ENCODE results near the gene NHS.

Gene NHS

DNA sequence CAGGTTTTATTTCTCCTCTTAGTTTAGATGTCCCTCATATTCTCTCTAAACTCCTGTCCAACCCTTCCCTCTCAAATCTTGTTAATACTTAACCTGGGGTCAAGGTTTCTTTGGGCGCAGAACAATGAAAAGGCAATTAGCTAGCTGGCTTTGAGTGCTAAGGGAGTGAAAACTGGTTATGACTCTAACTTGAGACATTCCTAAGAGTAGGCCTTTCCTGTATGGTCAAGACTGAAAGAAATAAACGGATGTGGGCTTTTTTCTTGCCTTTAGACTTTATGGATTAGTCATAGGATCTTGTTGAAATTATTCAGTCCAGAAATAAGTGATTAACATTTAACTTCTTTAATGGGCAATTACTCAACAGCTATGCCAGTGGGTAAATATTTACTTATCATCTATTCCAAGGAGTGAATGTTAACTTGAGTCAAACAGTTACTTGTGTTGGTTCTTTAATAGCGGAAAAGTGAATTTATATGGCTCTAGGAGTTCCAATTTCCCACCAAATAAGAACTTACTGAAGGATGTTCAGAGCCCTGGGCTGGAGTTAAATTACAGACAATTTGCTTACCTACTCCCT lies 220.5 kb downstream of the NHS start:
- no peak for DNase-seq

DNA sequence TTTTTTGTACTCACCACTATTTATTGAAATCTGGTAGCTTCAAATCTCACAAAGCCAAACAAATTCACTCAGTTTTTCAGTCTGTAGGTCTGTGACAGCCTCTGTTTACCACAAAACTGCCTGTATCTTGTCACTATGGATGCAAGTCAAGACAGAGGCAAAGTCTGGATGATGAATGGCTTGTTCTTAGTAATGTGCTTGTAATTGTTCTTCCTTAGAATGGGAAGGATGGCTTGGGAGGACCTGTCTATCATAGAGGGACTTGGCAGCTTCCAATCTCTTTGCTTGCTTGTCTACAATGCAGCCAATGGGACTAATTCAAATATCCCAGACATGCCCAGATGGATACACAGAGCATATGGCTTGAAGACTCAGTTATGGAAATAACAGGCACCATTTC lies 221.1 kb downstream of the NHS start:
- DNase-seq: no peak

DNA sequence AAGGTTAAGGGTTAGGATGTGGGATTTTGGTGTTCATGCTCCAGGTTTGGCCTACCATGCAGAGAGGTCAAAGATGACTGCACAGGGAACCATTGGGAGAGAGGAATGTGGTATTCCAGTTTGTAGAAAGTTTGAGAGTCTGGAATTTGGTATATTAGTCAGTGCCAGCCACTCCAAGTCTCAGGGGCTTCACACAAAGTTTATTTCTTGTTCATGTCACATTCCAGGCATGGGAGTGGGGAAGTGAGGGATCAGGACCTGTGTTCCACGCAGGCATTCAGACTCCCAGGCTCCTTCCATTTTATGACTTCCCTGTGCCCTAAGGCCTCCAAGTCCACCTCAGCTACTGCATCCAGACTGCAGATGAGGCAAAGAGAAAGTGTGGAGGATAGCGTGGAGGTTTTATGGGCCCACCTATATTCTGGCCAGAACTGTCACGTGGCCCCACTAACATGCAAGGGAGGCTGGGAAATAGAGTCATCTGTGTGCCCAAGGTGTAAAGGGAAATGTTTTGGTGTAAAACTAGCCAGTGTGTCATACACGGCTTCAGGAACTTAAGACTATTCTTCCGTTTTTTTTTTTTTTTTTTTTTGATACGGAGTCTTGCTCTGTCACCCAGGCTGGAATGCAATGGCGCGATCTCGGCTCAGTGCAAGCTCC lies 221.7 kb downstream of the NHS start:
- DNase-seq: no peak

DNA sequence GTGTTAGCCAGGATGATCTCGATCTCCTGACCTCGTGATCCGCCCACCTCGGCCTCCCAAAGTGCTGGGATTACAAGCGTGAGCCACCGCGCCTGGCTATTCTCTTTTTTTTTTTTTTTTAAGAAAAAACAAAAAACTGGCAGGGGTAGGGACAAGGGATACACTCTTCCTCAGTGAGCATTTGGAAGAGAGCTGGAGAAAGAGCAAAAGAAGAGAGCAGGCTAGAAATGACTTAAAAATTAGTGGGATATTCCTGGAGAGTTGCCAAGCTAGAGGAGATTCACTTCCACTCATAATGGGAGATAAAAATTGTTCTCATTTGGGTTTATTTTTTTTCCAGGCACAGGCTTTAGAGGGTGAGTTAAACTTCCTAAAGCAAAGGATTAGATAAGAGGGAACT lies 222.3 kb downstream of the NHS start:
- no peak for DNase-seq

DNA sequence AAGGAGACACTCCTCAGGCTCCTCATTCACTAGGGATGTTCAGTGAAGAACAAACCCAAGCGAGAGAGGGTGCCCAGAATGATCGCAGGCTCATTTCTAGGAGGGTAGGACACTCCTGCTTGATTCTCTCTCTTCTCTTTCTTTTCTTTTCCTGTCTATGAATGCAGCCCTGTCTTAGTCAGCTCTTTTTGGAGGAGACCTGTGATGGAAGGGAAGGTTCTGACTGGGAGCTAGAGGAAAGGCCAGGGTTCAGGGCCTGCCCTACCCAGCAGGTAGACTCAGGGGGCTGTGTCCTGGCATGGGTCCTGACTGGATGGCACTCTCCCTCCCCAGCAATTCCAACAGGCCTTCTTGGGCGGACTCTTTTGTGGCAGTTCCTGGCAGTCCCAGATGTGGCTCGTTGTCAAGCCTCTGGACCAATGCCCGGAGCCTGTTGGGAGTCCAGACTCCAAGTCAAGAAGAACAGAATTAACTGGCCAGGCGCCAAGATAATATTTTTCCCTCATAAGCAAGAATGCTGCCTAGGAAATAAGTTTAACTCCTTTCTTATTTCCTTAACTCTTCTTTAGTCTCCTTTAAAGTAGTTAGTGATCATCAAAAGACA lies 222.9 kb downstream of the NHS start:
- no peak for DNase-seq

DNA sequence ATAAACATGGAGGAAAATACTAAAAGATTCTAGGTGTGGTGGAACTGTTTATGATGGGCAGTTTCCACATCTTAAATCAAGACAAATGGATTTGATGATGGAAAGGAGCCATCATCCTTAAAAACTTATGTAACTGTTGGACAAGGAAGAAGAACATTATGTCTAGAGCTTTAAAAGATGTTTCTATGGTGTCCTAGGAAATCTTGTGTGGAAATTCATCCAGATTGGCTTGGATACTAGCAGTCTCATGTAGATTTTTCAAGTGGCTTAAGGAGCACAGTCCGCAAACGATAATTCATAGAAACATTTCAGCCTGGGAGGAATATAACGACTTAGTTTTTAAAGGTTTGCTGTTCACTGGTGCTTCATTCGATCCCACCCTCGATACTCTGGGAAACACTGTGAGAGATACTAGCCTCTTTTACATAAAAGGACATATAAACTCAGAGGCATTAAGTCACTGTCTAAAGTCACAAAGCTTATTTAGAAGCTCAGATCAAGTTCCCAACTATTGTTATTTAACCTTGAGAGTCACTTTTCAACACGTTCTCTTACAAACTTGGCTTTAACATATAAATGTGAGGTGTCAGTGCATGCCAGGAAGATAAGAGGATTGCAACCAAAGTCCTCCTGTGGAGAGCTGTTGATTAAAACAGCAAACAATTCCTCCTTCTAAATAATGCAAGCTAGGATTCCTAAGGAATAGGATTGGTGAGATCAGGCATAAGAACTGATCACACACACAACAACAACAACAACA lies 226.6 kb downstream of the NHS start:
- no peak for DNase-seq

DNA sequence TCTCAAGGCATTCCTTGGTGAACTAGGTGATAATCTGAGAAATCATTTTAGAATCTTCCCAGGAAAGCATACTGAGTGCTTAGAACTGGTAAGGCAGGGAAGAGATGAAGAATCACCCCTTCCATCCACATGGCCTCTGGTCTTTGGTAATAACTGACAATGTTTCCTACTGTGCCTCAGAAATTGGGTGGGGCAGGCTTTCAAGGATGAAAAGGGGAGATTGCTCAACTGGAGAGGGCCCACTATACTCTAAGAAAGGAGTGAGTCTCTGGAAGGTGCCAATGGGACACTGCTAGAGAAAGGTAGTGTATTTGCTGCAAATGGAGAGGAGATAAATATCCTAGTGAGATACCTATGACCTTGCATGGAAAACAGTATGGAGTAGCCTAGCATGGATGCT lies 227.2 kb downstream of the NHS start:
- no peak for DNase-seq

DNA sequence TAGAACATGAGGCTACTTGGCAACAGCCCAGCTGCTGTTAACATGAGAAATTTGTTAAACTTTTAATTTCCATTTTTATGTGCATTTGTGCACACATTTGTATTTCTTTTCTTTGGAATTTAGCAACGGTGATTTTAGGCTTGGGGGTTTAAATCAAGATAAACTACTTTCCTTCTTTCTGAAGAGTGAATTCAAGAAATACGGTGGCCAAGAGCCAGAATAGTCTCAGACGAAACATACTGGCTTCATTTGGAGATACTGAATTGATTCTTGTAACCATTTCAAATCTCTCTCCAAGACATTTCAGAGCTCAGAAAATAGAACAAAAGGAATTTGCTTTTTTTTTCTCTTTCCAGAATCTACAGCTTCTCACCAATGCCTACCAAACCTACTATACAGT lies 228.2 kb downstream of the NHS start:
- no peak for DNase-seq

DNA sequence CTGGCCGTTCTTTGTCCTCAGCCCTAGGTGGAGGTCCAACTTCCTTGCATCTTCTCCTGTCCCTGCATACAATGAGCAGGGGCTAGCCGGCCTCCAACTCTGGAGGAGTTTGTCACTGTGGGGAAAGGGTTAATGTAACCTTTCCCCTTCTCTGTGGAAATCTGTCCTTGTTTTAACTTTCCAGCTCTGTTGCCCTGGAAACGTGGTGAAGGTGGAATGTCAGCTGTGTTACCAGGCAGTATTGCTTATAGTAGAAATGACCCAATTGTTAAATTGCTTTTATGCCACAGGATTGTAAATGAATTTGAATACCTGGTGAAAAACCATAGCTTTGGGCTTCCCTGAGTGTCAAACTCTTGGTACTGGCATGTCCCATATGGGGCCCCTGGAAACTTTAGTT lies 230.7 kb downstream of the NHS start:
- DNase-seq: no peak

DNA sequence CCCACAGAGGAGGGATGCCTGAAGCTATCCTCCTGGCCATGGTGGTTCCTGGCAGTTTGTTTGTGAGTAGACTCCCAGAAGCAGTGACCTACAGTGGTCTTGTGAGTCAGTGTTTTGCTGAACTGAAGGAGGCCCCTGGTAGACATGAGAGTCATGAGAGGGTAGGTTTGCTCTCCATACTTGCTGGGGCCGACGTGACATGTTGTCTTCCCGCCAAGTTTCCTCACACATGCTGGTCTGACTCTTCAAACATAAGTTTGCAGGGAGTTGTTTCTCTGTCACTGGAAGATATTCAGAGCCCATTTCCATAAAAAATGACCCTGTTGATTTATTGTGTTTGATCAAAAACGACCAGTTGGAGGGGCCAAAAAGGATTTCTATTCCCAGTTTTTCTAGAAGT lies 231.2 kb downstream of the NHS start:
- no peak for DNase-seq

DNA sequence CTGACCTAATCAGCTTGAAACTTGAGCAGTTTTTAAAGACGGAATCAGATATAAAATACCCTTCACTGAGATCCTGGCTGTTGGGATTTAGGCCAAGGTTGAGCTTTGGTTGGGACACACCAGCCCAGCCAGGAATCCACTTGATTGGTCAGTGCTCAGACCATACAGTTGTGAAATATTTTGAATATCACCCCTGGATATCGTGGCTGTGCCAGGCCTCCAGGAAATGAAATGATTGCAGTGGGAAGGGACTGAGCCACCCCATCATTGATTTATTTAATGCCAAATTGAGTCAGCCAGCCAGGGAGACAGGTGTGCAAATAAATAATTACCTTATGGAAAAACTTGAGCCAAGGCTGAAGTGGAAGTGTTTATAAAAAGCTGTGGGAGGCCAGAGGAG lies 233.9 kb downstream of the NHS start:
- no peak for DNase-seq

DNA sequence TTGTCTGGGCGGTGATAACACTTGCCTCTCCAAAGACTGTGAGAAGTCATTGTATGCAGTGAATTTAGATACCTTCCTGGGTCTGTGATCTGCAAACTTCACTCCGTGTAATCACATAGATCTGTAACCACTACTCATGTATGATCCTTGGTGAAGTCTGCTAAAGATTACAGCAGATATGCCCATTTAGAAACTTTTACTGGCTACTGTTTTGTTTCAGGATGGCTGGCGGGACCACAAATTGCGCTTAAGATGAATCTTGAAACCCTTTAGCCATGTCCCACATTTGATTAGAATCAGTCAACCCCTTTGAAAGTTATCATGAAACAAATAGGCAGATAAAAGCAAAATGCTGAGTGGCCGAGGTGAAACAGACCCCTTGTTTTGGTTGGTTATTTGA lies 235.8 kb downstream of the NHS start:
- DNase-seq: no peak

DNA sequence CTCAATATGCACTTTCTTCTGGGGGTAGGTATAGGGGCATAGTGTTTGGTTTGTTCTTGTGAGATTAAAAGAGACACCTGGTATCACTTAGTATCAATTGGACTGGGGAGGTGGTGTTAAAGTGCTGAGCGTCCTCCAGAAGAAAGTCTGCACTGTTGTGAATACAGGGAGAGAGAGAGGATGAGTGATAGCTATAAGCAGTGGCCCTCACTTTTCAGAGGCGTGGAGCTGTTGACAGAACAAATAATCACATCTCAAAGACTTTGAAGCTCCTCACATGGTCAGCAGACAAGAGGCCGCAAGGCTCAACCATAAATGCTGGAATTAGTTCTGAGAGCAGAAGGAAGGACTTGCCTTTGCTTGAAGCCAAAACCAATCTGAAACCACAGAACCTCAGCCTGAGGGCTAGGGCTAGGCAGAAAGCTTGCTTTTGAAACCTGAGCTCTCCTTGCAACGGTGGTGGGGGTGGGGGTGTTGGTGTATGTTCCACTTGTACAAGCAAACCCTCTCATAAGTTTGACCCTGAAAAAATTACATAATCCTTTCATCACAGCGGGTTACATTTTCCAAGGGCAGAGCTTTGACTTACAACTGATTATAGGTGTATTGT lies 239.1 kb downstream of the NHS start:
- DNase-seq: no peak

DNA sequence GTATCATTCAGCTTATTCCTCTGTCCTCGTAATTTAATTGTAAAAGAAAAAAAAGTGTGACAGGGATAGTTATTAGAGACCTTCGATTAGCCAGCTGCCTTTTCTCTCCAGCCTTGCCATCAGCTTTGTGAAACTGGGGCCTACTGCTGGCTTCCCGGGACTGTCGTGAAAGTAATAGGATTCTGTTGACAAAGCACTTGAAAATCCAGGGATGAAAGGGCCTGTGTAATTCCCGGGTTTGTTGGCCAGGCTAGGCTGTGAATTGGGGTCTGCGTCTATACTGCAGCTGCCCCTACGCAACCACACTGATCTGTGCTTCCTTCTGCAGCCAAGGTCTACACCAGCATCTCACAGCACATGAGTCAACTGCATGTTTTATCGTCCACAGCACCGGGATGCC lies 241.9 kb downstream of the NHS start:
- no peak for DNase-seq

DNA sequence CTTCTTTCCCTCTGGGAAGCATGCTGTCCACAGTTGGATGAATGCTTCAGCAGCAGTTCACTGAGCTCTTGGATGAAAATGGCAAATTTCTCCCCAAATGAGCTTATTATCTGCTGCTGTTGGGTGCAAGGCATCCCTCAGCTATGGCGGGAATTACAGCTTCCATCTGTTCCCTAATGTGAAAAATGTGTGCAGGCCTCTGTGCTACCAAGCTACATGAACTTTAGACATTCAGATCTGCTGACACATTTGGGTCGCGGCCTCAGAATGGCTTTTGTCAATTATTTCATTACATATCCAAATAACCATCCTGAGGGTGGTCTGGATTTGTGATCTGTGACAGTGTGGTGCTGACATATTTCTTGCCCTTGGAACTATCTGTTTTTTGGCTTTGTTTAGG lies 242.8 kb downstream of the NHS start:
- DNase-seq: peak; percentile 9

DNA sequence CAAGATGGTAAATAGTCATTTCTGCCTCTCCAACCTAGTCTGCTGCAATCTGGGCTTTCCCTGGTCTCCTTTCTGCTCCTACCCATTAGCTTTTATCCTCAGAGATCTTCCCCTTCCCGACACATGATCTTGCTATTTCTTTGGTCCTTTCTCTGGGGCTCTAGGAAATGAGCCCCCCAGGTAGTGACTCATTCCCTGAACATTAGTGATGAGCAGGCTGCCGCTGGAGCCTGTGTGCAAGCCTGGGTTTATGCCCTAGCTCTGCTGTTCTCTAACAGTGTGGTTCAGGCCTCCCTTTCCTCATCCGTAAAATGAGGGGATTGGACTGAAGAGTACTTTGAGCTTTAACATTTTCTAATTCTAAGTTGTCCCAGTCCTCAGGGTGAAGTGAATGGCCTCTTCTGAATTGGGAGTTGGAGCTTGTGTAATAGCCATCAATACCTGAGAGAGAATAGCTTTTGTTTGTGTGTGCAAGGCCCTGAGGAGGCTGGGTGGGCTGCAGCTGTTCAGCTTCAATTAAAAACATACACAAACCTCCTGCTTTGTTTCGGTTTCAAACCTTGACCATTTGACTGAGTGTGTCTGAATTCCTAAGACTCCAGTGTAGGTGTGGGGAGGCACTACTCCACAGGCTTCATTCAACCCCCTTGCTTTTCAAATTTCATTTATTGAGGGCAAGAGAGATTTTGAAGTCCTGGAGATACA lies 246.7 kb downstream of the NHS start:
- DNase-seq: no peak

DNA sequence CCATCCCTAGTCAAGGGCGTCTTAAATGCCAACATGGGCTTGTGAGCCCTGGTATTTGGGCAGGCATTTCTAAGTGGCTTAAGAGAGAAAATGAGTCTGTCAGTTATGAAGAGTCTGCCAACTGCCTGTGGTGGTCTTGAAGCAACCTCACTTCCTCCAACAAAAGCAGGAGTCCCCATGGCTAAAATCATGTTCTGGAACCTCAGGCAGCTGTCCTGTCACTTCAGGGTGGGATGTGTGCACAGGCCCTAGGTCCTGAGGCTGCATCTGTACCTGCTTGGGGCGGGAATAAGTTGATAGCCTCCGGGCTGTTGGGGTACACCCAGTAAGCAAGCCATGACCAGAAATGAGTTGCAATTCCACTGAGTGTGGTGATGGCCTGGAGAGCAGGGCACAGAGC lies 247.3 kb downstream of the NHS start:
- no peak for DNase-seq

DNA sequence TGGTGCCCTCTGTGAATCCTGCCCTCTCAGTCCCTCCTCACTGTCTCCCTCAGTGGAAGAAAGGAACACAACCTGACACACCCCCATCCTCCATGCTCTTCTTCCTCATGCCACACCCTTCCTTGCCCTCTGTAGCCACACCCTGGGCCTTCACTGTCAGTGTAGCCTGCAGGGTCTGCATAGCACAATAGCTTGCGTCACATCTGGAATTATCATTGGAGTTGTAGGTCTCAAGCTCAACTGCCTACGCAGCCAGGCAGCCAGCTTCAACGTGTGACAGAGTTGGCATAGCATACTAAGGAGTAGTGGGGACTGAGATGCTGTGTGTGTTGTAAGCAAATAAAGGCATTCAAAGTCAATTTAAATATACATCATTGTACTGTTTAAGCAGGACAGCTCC lies 248.8 kb downstream of the NHS start:
- no peak for DNase-seq

DNA sequence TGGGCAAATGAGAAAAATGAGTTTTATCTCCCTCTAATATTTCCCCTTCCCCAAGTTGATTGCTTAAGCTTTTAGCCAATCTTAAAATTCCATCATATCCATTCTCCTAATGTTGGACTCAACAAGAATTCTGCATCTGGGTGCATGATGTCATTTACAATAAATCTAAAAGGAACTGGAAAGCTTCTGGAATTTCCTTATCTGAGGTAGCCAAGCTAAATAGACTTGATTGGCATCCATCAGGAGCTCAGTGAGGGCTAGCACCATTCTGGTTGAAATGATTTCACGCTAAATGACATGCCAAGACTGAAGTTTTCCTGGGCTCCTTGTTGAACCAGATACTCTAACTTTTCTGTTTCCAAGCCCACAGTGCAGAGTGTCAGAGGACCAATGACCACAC lies 252.0 kb downstream of the NHS start:
- no peak for DNase-seq

DNA sequence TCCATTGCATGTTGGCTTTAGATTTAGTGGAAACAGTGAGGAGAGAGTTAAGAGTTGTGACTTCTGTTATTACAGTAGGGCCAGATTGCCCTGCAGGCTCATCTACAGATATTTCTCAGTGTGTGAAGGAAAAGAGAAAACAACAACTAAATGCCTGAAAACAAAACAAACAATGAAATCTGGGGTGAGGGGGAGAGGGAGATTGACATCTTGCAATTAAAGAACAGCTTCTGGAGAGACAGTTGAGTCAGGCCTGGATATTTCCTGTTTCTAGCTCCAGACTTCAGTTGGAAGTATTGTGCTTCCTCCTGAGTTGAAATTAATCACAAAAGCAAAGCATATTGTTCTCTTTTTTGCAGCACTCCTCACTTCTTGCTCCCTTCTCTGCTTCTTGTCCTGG lies 254.0 kb downstream of the NHS start:
- no peak for DNase-seq

DNA sequence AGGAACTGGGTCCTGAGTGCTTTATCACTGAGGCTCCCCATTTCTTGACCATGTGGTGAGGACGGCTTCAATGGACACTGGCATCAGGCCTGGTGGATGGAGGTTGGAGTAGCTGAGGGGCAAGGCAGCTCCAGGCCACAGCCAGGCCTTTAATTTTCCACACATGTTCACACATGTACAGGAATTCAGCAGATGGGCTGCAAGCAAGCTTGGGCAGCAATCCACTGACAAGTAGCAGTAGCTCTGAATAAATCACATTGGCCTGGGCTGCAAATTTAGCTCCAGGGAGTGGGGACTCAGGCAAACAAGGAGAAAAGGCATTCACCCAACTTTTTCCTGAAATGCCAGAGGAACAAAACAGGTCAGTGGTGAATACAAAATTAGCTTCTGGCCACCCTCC lies 254.5 kb downstream of the NHS start:
- no peak for DNase-seq

DNA sequence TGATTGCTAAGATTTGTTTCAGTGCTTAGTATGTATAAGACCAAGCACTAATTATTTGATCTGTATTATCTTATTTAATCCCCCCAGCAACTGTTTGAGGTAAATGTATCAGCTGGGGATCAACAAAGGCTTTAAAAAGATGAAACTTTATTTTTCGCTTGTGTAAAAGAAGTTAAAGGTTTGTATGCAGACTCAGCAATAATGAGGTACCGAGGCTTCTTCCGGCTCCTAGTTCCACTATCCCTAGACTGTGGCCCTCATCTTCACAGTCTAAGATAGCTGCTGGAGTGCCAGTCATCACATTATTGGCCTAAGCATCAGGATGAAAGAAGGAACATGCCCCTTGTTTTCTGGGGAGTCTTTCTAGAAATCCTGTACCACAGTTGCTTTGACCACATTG lies 256.6 kb downstream of the NHS start:
- DNase-seq: no peak

DNA sequence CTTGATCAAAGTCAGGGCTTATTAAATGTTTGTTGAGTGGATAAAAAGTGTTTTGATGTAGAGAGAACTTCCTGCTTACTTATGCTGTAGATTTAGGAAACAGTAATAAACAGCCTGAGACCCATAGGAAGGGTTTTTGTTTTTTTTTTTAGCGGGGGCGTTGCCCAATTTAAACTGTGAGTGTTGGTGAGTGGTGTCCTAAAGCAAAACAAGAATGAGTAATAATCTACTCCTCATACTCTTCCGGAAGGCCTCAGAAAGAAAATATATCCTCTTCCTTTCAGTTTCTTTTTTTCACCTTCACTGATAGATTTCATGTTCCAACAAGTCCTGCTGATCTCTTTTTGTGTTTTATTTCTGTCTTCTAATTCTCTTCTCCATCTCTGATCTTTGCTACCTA lies 257.9 kb downstream of the NHS start:
- no peak for DNase-seq
